HepG2 (cell line): ENCODE results near the gene ZFAND6. TPM values are rescaled to one million over a fixed set of nuclear protein-coding genes. Genes with fewer than 3 reads are reported as not detected.

Source experiments
- ERF ChIP-seq: IDR thresholded peaks from 2 replicates; pipeline ENCODE4 v1.6.1; 2018; ENCODE audit warnings: missing biosample characterization, missing genetic modification reagents
- FOXM1 ChIP-seq: sonication (generic); formaldehyde crosslinking; IDR thresholded peaks from 2 replicates; pipeline ENCODE4 v1.5.0; 2020; ENCODE audit warnings: missing genetic modification reagents
- GZF1 ChIP-seq: sonication (generic); formaldehyde crosslinking; IDR thresholded peaks from 2 replicates; pipeline ENCODE4 v1.5.1; 2020; ENCODE audit warnings: mild to moderate bottlenecking, missing genetic modification reagents
- MLX ChIP-seq: IDR thresholded peaks from 2 replicates; pipeline ENCODE4 v1.6.1; 2016
- NCOA2 ChIP-seq: sonication (generic); formaldehyde crosslinking; IDR thresholded peaks from 2 replicates; pipeline ENCODE4 v1.8.0; 2022; ENCODE audit warnings: inconsistent platforms
- NFAT5 ChIP-seq: sonication (generic); formaldehyde crosslinking; IDR thresholded peaks from 2 replicates; pipeline ENCODE4 v1.4.0; 2020; ENCODE audit warnings: missing genetic modification reagents
- PHB2 ChIP-seq: fragments of 450-650 bp; IDR thresholded peaks from 2 replicates; pipeline ENCODE4 v1.6.1; 2018; ENCODE audit not compliant: partially characterized antibody
- PRDM10 ChIP-seq: sonication (generic); formaldehyde crosslinking; IDR thresholded peaks from 2 replicates; pipeline ENCODE4 v1.4.0; 2020; ENCODE audit warnings: low read depth, missing genetic modification reagents
- RARA ChIP-seq: IDR thresholded peaks from 2 replicates; pipeline ENCODE4 v1.6.1; 2016; ENCODE audit warnings: missing genetic modification reagents, missing compliant biosample characterization
- SRF ChIP-seq: IDR thresholded peaks from 2 replicates; pipeline ENCODE4 v1.6.1; 2011; ENCODE audit warnings: mild to moderate bottlenecking, low read depth, low read length, moderate library complexity
- ZBTB43 ChIP-seq: sonication (generic); formaldehyde crosslinking; conservative IDR thresholded peaks from 2 replicates; pipeline ENCODE4 v1.4.0; 2020; ENCODE audit warnings: missing genetic modification reagents
- ZBTB46 ChIP-seq: sonication (generic); formaldehyde crosslinking; IDR thresholded peaks from 2 replicates; pipeline ENCODE4 v1.4.0; 2020; ENCODE audit warnings: mild to moderate bottlenecking, missing genetic modification reagents, borderline replicate concordance
- ZFP36 ChIP-seq: fragments of 150-350 bp; IDR thresholded peaks from 2 replicates; pipeline ENCODE4 v1.6.1; 2018; ENCODE audit warnings: borderline replicate concordance, low read length, low read depth; ENCODE audit not compliant: partially characterized antibody
- ZFP62 ChIP-seq: sonication (generic); formaldehyde crosslinking; IDR thresholded peaks from 2 replicates; pipeline ENCODE4 v1.4.0; 2020; ENCODE audit warnings: missing genetic modification reagents
- ZNF101 ChIP-seq: sonication (generic); formaldehyde crosslinking; IDR thresholded peaks from 2 replicates; pipeline ENCODE4 v1.4.0; 2020; ENCODE audit warnings: mild to moderate bottlenecking, low read depth, missing genetic modification reagents, borderline replicate concordance
- ZNF34 ChIP-seq: sonication (generic); formaldehyde crosslinking; IDR thresholded peaks from 2 replicates; pipeline ENCODE4 v1.4.0; 2020; ENCODE audit warnings: mild to moderate bottlenecking, missing genetic modification reagents, borderline replicate concordance
- ZNF784 ChIP-seq: sonication (generic); formaldehyde crosslinking; IDR thresholded peaks from 2 replicates; pipeline ENCODE4 v1.5.1; 2020; ENCODE audit warnings: missing genetic modification reagents, mild to moderate bottlenecking, borderline replicate concordance
- polyA plus RNA-seq, 8 experiments: library from polyadenylated mRNA; depleted of rRNA in 3 of 8; stranded (reverse) in 7 of 8; unstranded in 1 of 8; fragments of >200 nt; fragmentation: Illumina TruSeq in 4 of 8; extraction: Trizol in 4 of 8; gene quantifications; 2 replicates each; pipeline versions ENCODE4 v1.2.1 to v1.2.3, GENCODE V29; 2011 to 2016; ENCODE audit warnings: low read depth in 4 of 8, missing spikeins in 1 of 8, mixed read lengths in 1 of 8; ENCODE audit not compliant: insufficient read depth in 1 of 8
- total RNA-seq, 5 experiments: library from RNA; depleted of rRNA; stranded (reverse); fragments of >200 nt; fragmentation: Illumina TruSeq; extraction: Trizol; gene quantifications; 2 replicates each; pipeline ENCODE4 v1.2.3, GENCODE V29; 2016; ENCODE audit warnings: low read depth in 1 of 5

Gene ZFAND6
- total and polyA plus RNA-seq, 2 of the 13 experiments (the other 11 are each of a cell fraction or from before 2014, with no cell fraction given): 84.2 to 115 TPM

GRCh38 chr15:80171787-80172186, 112.3 kb downstream of the ZFAND6 start (continued):
- TF ChIP-seq NFAT5 (CRISPR knock-in tag) (no peak), ZNF101 (CRISPR knock-in tag) (no peak), ZNF34 (CRISPR knock-in tag) (no peak), ZNF784 (CRISPR knock-in tag) (no peak), PRDM10 (CRISPR knock-in tag) (0 out of 2 replicates have a peak, but pooled peaks have one; percentile 49), ZBTB43 (CRISPR knock-in tag) (no peak), GZF1 (CRISPR knock-in tag) (no peak), ZBTB46 (CRISPR knock-in tag) (no peak), PHB2 (no peak), NCOA2 (peak; percentile 62; the same call in 1 of the 2 replicates), MLX (CRISPR knock-in tag) (peak; percentile 28; the same call in 1 of the 2 replicates), ZFP62 (CRISPR knock-in tag) (no peak), SRF (no peak), ZFP36 (no peak), FOXM1 (no peak), RARA (CRISPR knock-in tag) (peak; percentile 81), ERF (CRISPR knock-in tag) (peak; percentile 38; the same call in 1 of the 2 replicates)
